IPS-18a (cell line): ENCODE measurements around the gene RHOA.

ENCODE experiments used
- H3K27ac ChIP-seq: one replicate; pipeline ENCODE4 v1.5.1; 2013; ENCODE audit warnings: low read length
- H3K27me3 ChIP-seq: one replicate; pipeline ENCODE4 v1.6.1; 2013; ENCODE audit warnings: mild to moderate bottlenecking, low read length; ENCODE audit not compliant: control insufficient read depth, insufficient read depth
- H3K36me3 ChIP-seq: one replicate; pipeline ENCODE4 v1.6.1; 2013; ENCODE audit warnings: low read depth, low read length; ENCODE audit not compliant: control insufficient read depth
- H3K4me1 ChIP-seq: one replicate; pipeline ENCODE4 v1.6.1; 2013; ENCODE audit warnings: low read depth, low read length; ENCODE audit not compliant: control insufficient read depth
- H3K4me3 ChIP-seq: one replicate; pipeline ENCODE4 v1.5.1; 2013; ENCODE audit warnings: low read length
- H3K9ac ChIP-seq: one replicate; pipeline ENCODE4 v1.6.1; 2013; ENCODE audit warnings: mild to moderate bottlenecking, low read length, moderate library complexity
- H3K9me3 ChIP-seq: one replicate; pipeline ENCODE4 v1.6.1; 2013; ENCODE audit warnings: low read depth, low read length; ENCODE audit not compliant: control insufficient read depth

The RHOA gene

GRCh38 chr3:49387721-49388120, 24.1 kb downstream of the RHOA start:
- H3K4me1 ChIP-seq: no peaks in the 10 kb centered on the region
- H3K9me3 ChIP-seq: no peaks in the 10 kb centered on the region
- no peak overlapping the region for H3K27ac ChIP-seq
- H3K36me3 ChIP-seq: no peaks in the 10 kb centered on the region
- no peak overlapping the region for H3K4me3 ChIP-seq
- H3K9ac ChIP-seq: no peak overlapping the region
- H3K27me3 ChIP-seq: no peaks in the 10 kb centered on the region

GRCh38 chr3:49386056-49386756, 25.6 kb downstream of the RHOA start:
- Histone ChIP-seq H3K36me3 (no peaks in the 10 kb centered on the region), H3K27ac (no peak overlapping the region), H3K9me3 (no peaks in the 10 kb centered on the region), H3K4me3 (no peak overlapping the region), H3K4me1 (no peaks in the 10 kb centered on the region), H3K27me3 (no peaks in the 10 kb centered on the region), H3K9ac (no peak overlapping the region)

GRCh38 chr3:49385617-49386016, 26.2 kb downstream of the RHOA start:
- H3K4me1 ChIP-seq: no peaks in the 10 kb centered on the region
- no peaks in the 10 kb centered on the region for H3K27me3 ChIP-seq
- no peak overlapping the region for H3K4me3 ChIP-seq
- H3K36me3 ChIP-seq: no peaks in the 10 kb centered on the region
- H3K9me3 ChIP-seq: no peaks in the 10 kb centered on the region
- H3K9ac ChIP-seq: no peak overlapping the region
- no peak overlapping the region for H3K27ac ChIP-seq

GRCh38 chr3:49383387-49383786, 28.4 kb downstream of the RHOA start:
- Histone ChIP-seq H3K36me3 (no peaks in the 10 kb centered on the region), H3K9ac (no peak overlapping the region), H3K27ac (no peak overlapping the region), H3K4me1 (no peaks in the 10 kb centered on the region), H3K9me3 (no peaks in the 10 kb centered on the region), H3K4me3 (no peak overlapping the region), H3K27me3 (no peaks in the 10 kb centered on the region)

GRCh38 chr3:49378249-49378895, 33.4 kb downstream of the RHOA start:
- Histone ChIP-seq H3K36me3 (peaks cover 21% of the 10 kb centered on the region), H3K27ac (no peak overlapping the region), H3K9me3 (no peaks in the 10 kb centered on the region), H3K27me3 (no peaks in the 10 kb centered on the region), H3K4me3 (no peak overlapping the region), H3K4me1 (no peaks in the 10 kb centered on the region), H3K9ac (no peak overlapping the region)

GRCh38 chr3:49377483-49377882, 34.3 kb downstream of the RHOA start:
- Histone ChIP-seq H3K4me3 (no peak overlapping the region), H3K27me3 (no peaks in the 10 kb centered on the region), H3K9me3 (no peaks in the 10 kb centered on the region), H3K27ac (no peak overlapping the region), H3K4me1 (no peaks in the 10 kb centered on the region), H3K36me3 (peaks cover 29% of the 10 kb centered on the region), H3K9ac (no peak overlapping the region)

GRCh38 chr3:49371946-49372345, 39.8 kb downstream of the RHOA start:
- H3K36me3 ChIP-seq: peaks cover 55% of the 10 kb centered on the region
- no peaks in the 10 kb centered on the region for H3K9me3 ChIP-seq
- no peaks in the 10 kb centered on the region for H3K4me1 ChIP-seq
- H3K27me3 ChIP-seq: no peaks in the 10 kb centered on the region
- no peak overlapping the region for H3K27ac ChIP-seq
- no peak overlapping the region for H3K9ac ChIP-seq
- H3K4me3 ChIP-seq: no peak overlapping the region

- Histone ChIP-seq H3K27ac (no peak overlapping the region), H3K36me3 (peaks cover 65% of the 10 kb centered on the region)
These were observed 41.0 kb downstream of the RHOA start for GRCh38 chr3:49370585-49371290.

GRCh38 chr3:49362561-49362960, 49.2 kb downstream of the RHOA start:
- Histone ChIP-seq H3K4me3 (no peak overlapping the region), H3K27me3 (no peaks in the 10 kb centered on the region), H3K36me3 (peaks cover 43% of the 10 kb centered on the region), H3K9ac (no peak overlapping the region), H3K27ac (no peak overlapping the region), H3K4me1 (peaks cover 11% of the 10 kb centered on the region), H3K9me3 (no peaks in the 10 kb centered on the region)

More at GRCh38 chr3:49370585-49371290, 41.0 kb downstream of the RHOA start:
- no peaks in the 10 kb centered on the region for H3K4me1 ChIP-seq
- no peaks in the 10 kb centered on the region for H3K9me3 ChIP-seq
- H3K27me3 ChIP-seq: no peaks in the 10 kb centered on the region
- H3K9ac ChIP-seq: no peak overlapping the region
- no peak overlapping the region for H3K4me3 ChIP-seq

- Histone ChIP-seq H3K27me3 (no peaks in the 10 kb centered on the region), H3K4me1 (peaks cover 11% of the 10 kb centered on the region), H3K9me3 (no peaks in the 10 kb centered on the region), H3K27ac (no peak overlapping the region), H3K4me3 (no peak overlapping the region), H3K36me3 (peaks cover 37% of the 10 kb centered on the region), H3K9ac (no peak overlapping the region)
These were observed 52.2 kb downstream of the RHOA start for GRCh38 chr3:49359623-49360022.

- peaks cover 36% of the 10 kb centered on the region for H3K36me3 ChIP-seq
- peaks cover 11% of the 10 kb centered on the region for H3K4me1 ChIP-seq
These were observed 52.9 kb downstream of the RHOA start for GRCh38 chr3:49358884-49359225.

More at GRCh38 chr3:49358884-49359225, 52.9 kb downstream of the RHOA start:
- Histone ChIP-seq H3K9me3 (no peaks in the 10 kb centered on the region), H3K4me3 (peak overlapping the region; percentile 61), H3K27me3 (no peaks in the 10 kb centered on the region), H3K9ac (peak overlapping the region; percentile 69), H3K27ac (peak overlapping the region; percentile 70)
